Suprapubic skin (tissue), 4 donors: Measurements from ENCODE around the gene LGALS9. TPM values are rescaled to one million over a fixed set of nuclear protein-coding genes. Genes with fewer than 3 reads are reported as not detected.

Source experiments
- DNase-seq, 2 donors: peaks; one replicate each; pipeline ENCODE4 v3.0.0-alpha.2; 2019; ENCODE audit warnings: low spot score in 2 of 2
- H3K27ac ChIP-seq: fragments of 200-600 bp; sonication (generic); one replicate; pipeline ENCODE4 v1.5.1; 2019
- H3K27me3 ChIP-seq: fragments of 200-600 bp; sonication (generic); one replicate; pipeline ENCODE4 v1.5.1; 2019
- H3K36me3 ChIP-seq: fragments of 200-600 bp; sonication (generic); one replicate; pipeline ENCODE4 v1.5.1; 2019
- H3K4me1 ChIP-seq: fragments of 200-600 bp; sonication (generic); one replicate; pipeline ENCODE4 v1.5.1; 2019
- H3K4me3 ChIP-seq: fragments of 200-600 bp; sonication (generic); one replicate; pipeline ENCODE4 v1.5.1; 2019; ENCODE audit warnings: mild to moderate bottlenecking
- H3K9me3 ChIP-seq: fragments of 200-600 bp; sonication (generic); one replicate; pipeline ENCODE4 v1.5.1; 2019
- CTCF ChIP-seq, 2 donors: fragments of 200-600 bp in 1 of 2; fragments of 450-650 bp in 1 of 2; sonication (generic) in 1 of 2; IDR thresholded peaks; one replicate each; pipeline ENCODE4 v1.5.1; 2016 to 2019; ENCODE audit warnings: antibody characterized with exemption in 2 of 2, mild to moderate bottlenecking in 1 of 2, moderate library complexity in 1 of 2
- EP300 ChIP-seq: sonication (generic); formaldehyde crosslinking; IDR thresholded peaks from one replicate; pipeline ENCODE4 v1.6.1; 2017; ENCODE audit warnings: antibody characterized with exemption
- POLR2A ChIP-seq, 2 donors: fragments of 450-650 bp; IDR thresholded peaks; one replicate each; pipeline ENCODE4 v1.6.1; 2017; ENCODE audit warnings: antibody characterized with exemption in 2 of 2, mild to moderate bottlenecking in 2 of 2, moderate library complexity in 2 of 2
- POLR2AphosphoS5 ChIP-seq, 3 donors: sonication (generic); formaldehyde crosslinking; IDR thresholded peaks; one replicate each; pipeline ENCODE4 v1.6.1; 2017; ENCODE audit warnings: antibody characterized with exemption in 3 of 3
- WGBS: methylation state at CpG from one replicate; pipeline ENCODE4 v1.1.5; 2018; 5-methylcytosine and 5-hydroxymethylcytosine counted together
- total RNA-seq, 4 donors: library from RNA; depleted of rRNA; stranded (reverse); fragments of >200 nt; gene quantifications; one replicate each; pipeline ENCODE4 v1.1.0, GENCODE V29; 2016

Gene LGALS9
- total RNA-seq = 10 to 100 TPM in 2 of 4 donors, 1 to 10 TPM in 2; 9.5 to 10.6 (median 10.1) TPM

DNA sequence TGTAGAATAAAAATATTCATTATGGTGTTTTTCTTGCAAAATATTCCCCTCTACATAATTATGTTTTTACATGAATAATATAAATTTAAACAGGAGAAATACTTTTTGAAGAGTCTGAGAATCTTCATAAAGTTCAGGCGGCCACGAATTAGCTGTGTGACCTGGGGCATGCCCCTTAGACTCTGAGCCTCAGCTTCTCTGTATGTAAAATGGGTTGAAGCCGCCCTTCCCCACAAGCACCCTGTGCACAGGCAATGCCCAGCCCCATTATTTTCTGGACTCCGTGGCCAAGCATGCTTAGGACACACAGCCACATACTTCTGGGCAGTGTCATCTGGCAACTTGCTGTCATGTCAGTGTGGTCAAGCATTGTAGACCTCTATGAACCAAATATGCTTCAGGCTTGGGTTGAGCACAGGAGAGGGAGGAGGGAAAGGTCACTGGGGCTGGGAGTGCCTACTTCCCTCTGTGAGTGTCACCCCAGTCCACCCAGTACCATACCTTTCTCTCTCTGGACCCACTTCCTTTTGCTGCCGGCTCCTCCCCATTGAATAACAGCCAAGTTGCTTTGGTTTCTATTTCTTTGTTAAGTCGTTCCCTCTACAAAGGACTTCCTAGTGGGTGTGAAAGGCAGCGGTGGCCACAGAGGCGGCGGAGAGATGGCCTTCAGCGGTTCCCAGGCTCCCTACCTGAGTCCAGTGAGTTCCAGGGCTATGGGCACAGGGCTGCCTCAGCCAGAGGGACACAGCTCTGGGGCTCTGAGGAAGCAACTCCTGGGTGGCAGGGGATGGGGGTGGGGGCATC lies at the start of gene LGALS9:
TSS of gene LGALS9 (plus strand) at position 582 of the 804 bp plus-strand sequence. CDS start at position 660, 78 bp downstream.
- Histone ChIP-seq H3K27ac (peak within 1 kb of the TSS; percentile 67), H3K36me3 (peaks cover 20% of the 10 kb centered on the region), H3K9me3 (no peaks in the 10 kb centered on the region), H3K4me3 (peak within 1 kb of the TSS; percentile 36), H3K27me3 (no peaks in the 10 kb centered on the region), H3K4me1 (peaks cover 47% of the 10 kb centered on the region)
- 43% methylated on average over 10 of the region's 10 CpGs for WGBS
- TF ChIP-seq CTCF (IDR thresholded peaks at IDR 0.05) (no peak), POLR2A (IDR thresholded peaks at IDR 0.05) (peak in 1 of 2 donors; percentile 21)
- no peak for DNase-seq

DNA sequence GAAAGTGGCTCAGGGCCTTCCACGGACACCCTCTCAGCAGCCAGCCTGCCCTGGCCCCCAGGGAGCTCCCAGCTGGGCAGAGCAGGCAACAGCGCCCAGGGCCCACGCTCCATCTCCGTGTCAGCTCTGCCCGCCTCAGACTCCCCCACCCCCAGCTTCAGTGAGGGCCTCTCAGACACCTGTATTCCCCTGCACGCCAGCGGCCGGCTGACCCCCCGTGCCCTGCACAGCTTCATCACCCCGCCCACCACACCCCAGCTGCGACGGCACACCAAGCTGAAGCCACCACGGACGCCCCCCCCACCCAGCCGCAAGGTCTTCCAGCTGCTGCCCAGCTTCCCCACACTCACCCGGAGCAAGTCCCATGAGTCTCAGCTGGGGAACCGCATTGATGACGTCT lies 48.3 kb upstream of the LGALS9 start:
- H3K4me1 ChIP-seq = no peaks in the 10 kb centered on the region
- H3K9me3 ChIP-seq = no peaks in the 10 kb centered on the region
- DNase-seq = no peak
- peaks cover 21% of the 10 kb centered on the region for H3K36me3 ChIP-seq
- WGBS = 96% methylated on average over 7 of the region's 18 CpGs
- no peak overlapping the region for H3K4me3 ChIP-seq
- TF ChIP-seq EP300 = no peak
- no peak overlapping the region for H3K27ac ChIP-seq
- H3K27me3 ChIP-seq = no peaks in the 10 kb centered on the region

DNA sequence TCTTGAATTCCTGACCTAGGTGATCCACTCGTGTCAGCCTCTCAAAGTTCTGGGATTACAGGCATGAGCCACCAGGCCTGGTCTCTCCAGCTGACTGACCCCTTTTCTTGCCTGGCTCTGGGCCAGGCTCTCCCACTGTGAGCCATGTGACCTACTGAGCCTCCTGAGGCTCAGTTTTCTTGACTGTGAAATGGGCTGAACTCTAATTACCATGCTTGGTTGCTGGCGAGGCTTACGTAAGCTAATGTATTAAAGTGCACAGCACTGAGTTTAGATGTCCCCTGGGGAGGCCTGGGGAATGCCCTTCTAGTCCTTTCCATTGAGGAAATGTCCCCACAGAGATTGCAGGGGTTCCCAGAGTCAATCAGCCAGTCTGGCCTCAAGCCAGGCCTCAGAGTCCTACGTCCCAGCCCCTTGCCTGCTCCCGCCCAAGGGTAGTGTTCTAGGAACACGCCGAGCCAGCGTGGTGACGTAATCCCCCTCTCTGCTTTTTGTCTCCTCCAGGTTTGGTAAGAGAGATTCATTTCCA lies 45.8 kb upstream of the LGALS9 start:
- WGBS = 77% methylated on average over 9 of the region's 9 CpGs
- H3K36me3 ChIP-seq = peaks cover 38% of the 10 kb centered on the region

GRCh38 chr17:27585792-27586191 lies 45.2 kb upstream of the LGALS9 start:
- H3K36me3 ChIP-seq = peaks cover 38% of the 10 kb centered on the region
- no peak for TF ChIP-seq POLR2AphosphoS5 (IDR thresholded peaks at IDR 0.05)
- DNase-seq = no peak
- H3K27me3 ChIP-seq = no peaks in the 10 kb centered on the region
- H3K9me3 ChIP-seq = no peaks in the 10 kb centered on the region
- no peak overlapping the region for H3K27ac ChIP-seq
- H3K4me1 ChIP-seq = no peaks in the 10 kb centered on the region
- H3K4me3 ChIP-seq = no peak overlapping the region
- WGBS = 63% methylated on average over 2 of the region's 5 CpGs

More for the DNA sequence above, 45.8 kb upstream of the LGALS9 start:
- no peak for TF ChIP-seq CTCF (IDR thresholded peaks at IDR 0.05)
- no peak for TF ChIP-seq POLR2AphosphoS5 (IDR thresholded peaks at IDR 0.05)
- TF ChIP-seq POLR2A (IDR thresholded peaks at IDR 0.05) = no peak
- TF ChIP-seq EP300 = no peak
- no peak for DNase-seq
- H3K27me3 ChIP-seq = no peaks in the 10 kb centered on the region
- no peaks in the 10 kb centered on the region for H3K9me3 ChIP-seq
- H3K4me1 ChIP-seq = no peaks in the 10 kb centered on the region
- H3K4me3 ChIP-seq = no peak overlapping the region
- H3K27ac ChIP-seq = no peak overlapping the region

GRCh38 chr17:27586203-27586721 lies 44.7 kb upstream of the LGALS9 start:
- TF ChIP-seq POLR2A (IDR thresholded peaks at IDR 0.05) = no peak
- TF ChIP-seq EP300 = no peak
- TF ChIP-seq POLR2AphosphoS5 (IDR thresholded peaks at IDR 0.05) = no peak
- TF ChIP-seq CTCF (IDR thresholded peaks at IDR 0.05) = no peak
- 46% methylated on average over 7 of the region's 8 CpGs for whole genome bisulfite sequencing
- Histone ChIP-seq H3K9me3 (no peaks in the 10 kb centered on the region), H3K27ac (no peak overlapping the region), H3K27me3 (no peaks in the 10 kb centered on the region), H3K4me3 (no peak overlapping the region), H3K4me1 (no peaks in the 10 kb centered on the region), H3K36me3 (peaks cover 38% of the 10 kb centered on the region)
- DNase-seq = no peak

GRCh38 chr17:27588354-27588753 lies 42.6 kb upstream of the LGALS9 start:
- Histone ChIP-seq H3K9me3 (no peaks in the 10 kb centered on the region), H3K27me3 (no peaks in the 10 kb centered on the region), H3K4me1 (no peaks in the 10 kb centered on the region), H3K4me3 (no peak overlapping the region), H3K36me3 (peaks cover 46% of the 10 kb centered on the region), H3K27ac (no peak overlapping the region)
- WGBS = 99% methylated on average over 12 of the region's 15 CpGs
- DNase-seq = no peak
- TF ChIP-seq POLR2AphosphoS5 (IDR thresholded peaks at IDR 0.05) = no peak
- no peak for TF ChIP-seq EP300
- no peak for TF ChIP-seq POLR2A (IDR thresholded peaks at IDR 0.05)
- no peak for TF ChIP-seq CTCF (IDR thresholded peaks at IDR 0.05)
